Mucosa of rectum (tissue), 2 donors: ENCODE measurements around the gene NEURL1B.

Experiments
- H3K27ac ChIP-seq, 2 donors: one replicate each; pipeline ENCODE4 v1.7.0; 2013; ENCODE audit warnings: inconsistent platforms in 2 of 2, low read depth in 2 of 2, low read length in 2 of 2
- H3K27me3 ChIP-seq, 2 donors: one replicate each; pipeline ENCODE4 v1.7.0; 2013; ENCODE audit warnings: low read length in 2 of 2; ENCODE audit not compliant: control insufficient read depth in 2 of 2, insufficient read depth in 2 of 2
- H3K36me3 ChIP-seq, 2 donors: one replicate each; pipeline ENCODE4 v1.7.0; 2013; ENCODE audit warnings: low read length in 2 of 2; ENCODE audit not compliant: control insufficient read depth in 2 of 2, insufficient read depth in 2 of 2
- H3K4me1 ChIP-seq, 2 donors: one replicate each; pipeline ENCODE4 v1.7.0; 2013; ENCODE audit warnings: low read length in 2 of 2, mild to moderate bottlenecking in 1 of 2; ENCODE audit not compliant: control insufficient read depth in 2 of 2, insufficient read depth in 2 of 2
- H3K4me3 ChIP-seq, 2 donors: one replicate each; pipeline ENCODE4 v1.7.0; 2013; ENCODE audit warnings: low read length in 2 of 2
- H3K9ac ChIP-seq, 2 donors: one replicate each; pipeline ENCODE4 v1.7.0; 2013; ENCODE audit warnings: low read length in 2 of 2, low read depth in 1 of 2, mild to moderate bottlenecking in 1 of 2
- H3K9me3 ChIP-seq, 2 donors: one replicate each; pipeline ENCODE4 v1.7.0; 2013; ENCODE audit warnings: low read length in 2 of 2; ENCODE audit not compliant: control insufficient read depth in 2 of 2
- donor health status: healthy.
- donor health status: Normal muscosa, but diverticular disease.

Gene NEURL1B

DNA sequence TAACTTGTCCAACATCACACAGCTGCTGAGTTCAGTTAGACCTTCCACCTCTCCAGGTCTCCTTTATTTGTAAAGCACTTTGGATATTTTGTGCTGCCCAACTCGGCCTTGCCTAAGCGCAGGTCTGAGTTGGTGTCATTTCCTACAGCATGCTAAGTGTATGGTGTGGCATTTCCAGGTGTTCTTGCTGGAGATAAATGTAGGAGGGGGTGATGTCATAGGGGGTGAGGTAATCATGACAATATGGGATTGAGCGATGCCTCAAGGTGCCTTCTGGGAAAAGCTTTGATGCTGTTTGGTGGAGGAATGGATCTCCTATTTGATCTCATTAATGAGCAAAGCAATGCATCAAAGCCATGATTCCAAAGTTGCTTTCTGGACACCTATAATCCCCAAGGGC lies 32.3 kb upstream of the NEURL1B start:
- H3K9me3 ChIP-seq = no peaks in the 10 kb centered on the region
- no peaks in the 10 kb centered on the region for H3K4me1 ChIP-seq
- H3K9ac ChIP-seq = no peak overlapping the region
- no peaks in the 10 kb centered on the region for H3K27me3 ChIP-seq
- H3K27ac ChIP-seq = no peak overlapping the region
- H3K36me3 ChIP-seq = no peaks in the 10 kb centered on the region
- no peak overlapping the region for H3K4me3 ChIP-seq

DNA sequence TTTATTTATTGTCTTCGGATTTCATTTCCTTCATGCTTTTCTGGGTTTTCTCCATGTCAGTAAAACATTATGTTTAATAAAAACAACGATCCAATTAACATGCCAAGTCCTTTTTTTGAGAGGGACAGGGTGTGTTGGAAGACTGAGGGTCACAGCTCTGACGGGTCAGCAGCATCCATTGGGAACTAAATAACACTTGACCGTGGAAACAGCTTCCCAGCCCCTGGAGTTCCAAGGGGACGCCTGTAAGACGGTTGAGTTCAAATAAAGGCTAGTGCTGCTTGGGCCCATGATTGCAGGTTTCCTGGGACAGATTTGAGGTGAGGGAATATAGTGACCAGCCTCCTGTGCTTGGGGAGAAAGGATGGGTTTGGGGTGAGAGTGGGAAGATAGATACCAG lies 30.4 kb upstream of the NEURL1B start:
- Histone ChIP-seq H3K27me3 (no peaks in the 10 kb centered on the region), H3K4me3 (no peak overlapping the region), H3K36me3 (no peaks in the 10 kb centered on the region), H3K27ac (no peak overlapping the region), H3K4me1 (no peaks in the 10 kb centered on the region), H3K9me3 (no peaks in the 10 kb centered on the region), H3K9ac (no peak overlapping the region)

- no peaks in the 10 kb centered on the region for H3K36me3 ChIP-seq
- no peak overlapping the region for H3K4me3 ChIP-seq
- no peaks in the 10 kb centered on the region for H3K4me1 ChIP-seq
- H3K9ac ChIP-seq = no peak overlapping the region
- no peaks in the 10 kb centered on the region for H3K27me3 ChIP-seq
- no peaks in the 10 kb centered on the region for H3K9me3 ChIP-seq
- H3K27ac ChIP-seq = no peak overlapping the region
Observed at GRCh38 chr5:172611913-172612312, 29.1 kb upstream of the NEURL1B start.

DNA sequence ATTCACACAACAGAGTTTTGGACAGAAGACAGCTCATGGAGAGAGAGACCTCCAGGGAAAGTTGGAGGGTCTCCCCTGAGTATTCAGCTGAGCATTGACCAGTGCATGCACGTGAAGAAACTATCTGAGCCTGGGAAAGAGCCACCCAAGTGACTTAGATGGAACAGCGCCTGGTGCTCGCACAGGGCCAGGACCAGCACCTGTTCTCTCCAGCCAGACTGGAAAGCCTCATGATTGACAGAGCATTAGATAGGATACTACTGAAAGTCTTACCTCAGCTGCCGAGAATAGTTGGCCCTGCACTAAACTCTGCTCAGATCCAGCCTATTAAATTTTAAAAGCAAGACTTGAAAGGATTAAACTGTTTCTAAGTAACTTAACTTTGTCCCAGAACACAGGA lies 28.3 kb upstream of the NEURL1B start:
- H3K36me3 ChIP-seq = no peaks in the 10 kb centered on the region
- H3K9ac ChIP-seq = no peak overlapping the region
- H3K4me1 ChIP-seq = no peaks in the 10 kb centered on the region
- H3K4me3 ChIP-seq = no peak overlapping the region
- H3K9me3 ChIP-seq = no peaks in the 10 kb centered on the region
- H3K27me3 ChIP-seq = no peaks in the 10 kb centered on the region
- H3K27ac ChIP-seq = no peak overlapping the region

DNA sequence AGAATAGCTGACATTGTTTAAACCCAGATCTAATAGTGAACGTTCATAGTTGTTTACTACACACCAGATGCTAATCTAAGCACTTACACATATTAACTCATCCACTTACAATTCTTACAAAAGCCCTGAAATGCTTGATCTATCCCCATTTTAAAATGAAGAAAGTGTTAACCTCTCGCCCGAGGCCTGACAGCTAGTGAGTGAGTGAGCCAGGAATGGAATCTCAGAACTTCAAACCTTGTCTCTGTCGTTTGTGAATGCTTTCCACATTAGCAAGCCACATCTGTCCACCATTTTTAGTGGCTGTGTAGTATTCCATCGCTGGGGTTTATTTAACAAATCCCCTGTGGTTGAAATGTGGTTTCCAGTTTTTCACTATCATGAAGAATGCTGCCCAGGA lies 24.9 kb upstream of the NEURL1B start:
- peak overlapping the region in 1 of 2 donors; percentile 27 for H3K27ac ChIP-seq
- H3K9me3 ChIP-seq = no peaks in the 10 kb centered on the region
- no peaks in the 10 kb centered on the region for H3K36me3 ChIP-seq
- no peak overlapping the region for H3K9ac ChIP-seq
- no peaks in the 10 kb centered on the region for H3K27me3 ChIP-seq
- no peak overlapping the region for H3K4me3 ChIP-seq
- peaks cover 0 to 4% of the 10 kb centered on the region in 2 donors for H3K4me1 ChIP-seq

GRCh38 chr5:172616730-172617129 lies 24.3 kb upstream of the NEURL1B start:
- Histone ChIP-seq H3K27ac (peak overlapping the region; percentile 16 to 27), H3K4me3 (no peak overlapping the region), H3K9me3 (no peaks in the 10 kb centered on the region), H3K36me3 (no peaks in the 10 kb centered on the region), H3K4me1 (peaks cover 2 to 6% of the 10 kb centered on the region in 2 donors), H3K27me3 (no peaks in the 10 kb centered on the region), H3K9ac (no peak overlapping the region)

- H3K9ac ChIP-seq = no peak overlapping the region
Observed at GRCh38 chr5:172617817-172618216, 23.2 kb upstream of the NEURL1B start.

DNA sequence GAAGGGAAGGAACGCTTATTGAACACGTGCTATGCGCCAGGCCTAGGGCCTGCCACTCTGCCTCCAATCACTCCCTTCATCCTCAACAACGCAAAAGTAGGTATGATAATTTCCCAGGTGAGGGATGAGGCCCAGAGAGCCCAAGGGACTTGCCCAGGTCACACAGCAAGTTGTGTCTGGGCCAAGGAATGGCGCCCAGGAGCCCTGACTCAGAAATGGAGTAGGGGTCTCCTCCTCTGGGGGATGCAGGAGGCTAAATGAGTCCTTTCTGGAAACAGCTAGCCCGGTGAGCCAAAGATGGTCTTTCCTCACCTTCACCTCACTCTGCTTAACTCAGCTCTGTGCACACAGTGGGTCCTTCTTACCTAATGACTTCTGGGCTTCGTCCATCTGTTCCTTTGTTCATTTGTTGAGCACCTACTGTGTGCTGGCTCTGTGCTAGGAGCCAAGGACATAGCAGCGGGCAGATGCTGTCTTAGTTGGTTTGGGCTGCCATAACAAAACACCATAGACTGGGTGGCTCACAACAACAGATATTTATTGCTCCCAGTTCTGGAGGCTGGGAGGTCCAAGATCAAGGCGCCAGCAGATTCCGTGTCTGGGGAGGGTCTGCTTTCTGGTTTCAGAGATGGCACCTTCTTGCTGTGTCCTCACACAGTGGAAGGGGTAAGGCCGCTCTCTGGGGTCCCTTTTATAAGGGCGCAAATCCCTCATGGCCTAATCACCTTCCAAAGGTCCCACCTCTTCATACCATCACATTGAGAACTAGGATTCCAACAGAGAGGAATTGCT lies 22.3 kb upstream of the NEURL1B start:
- Histone ChIP-seq H3K4me1 (peaks cover 18 to 21% of the 10 kb centered on the region in 2 donors), H3K27ac (no peak overlapping the region), H3K9me3 (no peaks in the 10 kb centered on the region), H3K27me3 (no peaks in the 10 kb centered on the region), H3K9ac (no peak overlapping the region), H3K4me3 (no peak overlapping the region), H3K36me3 (no peaks in the 10 kb centered on the region)

More at GRCh38 chr5:172617817-172618216, 23.2 kb upstream of the NEURL1B start:
- Histone ChIP-seq H3K4me1 (peaks cover 10 to 12% of the 10 kb centered on the region in 2 donors), H3K36me3 (no peaks in the 10 kb centered on the region), H3K4me3 (no peak overlapping the region), H3K9me3 (no peaks in the 10 kb centered on the region), H3K27me3 (no peaks in the 10 kb centered on the region), H3K27ac (no peak overlapping the region)

DNA sequence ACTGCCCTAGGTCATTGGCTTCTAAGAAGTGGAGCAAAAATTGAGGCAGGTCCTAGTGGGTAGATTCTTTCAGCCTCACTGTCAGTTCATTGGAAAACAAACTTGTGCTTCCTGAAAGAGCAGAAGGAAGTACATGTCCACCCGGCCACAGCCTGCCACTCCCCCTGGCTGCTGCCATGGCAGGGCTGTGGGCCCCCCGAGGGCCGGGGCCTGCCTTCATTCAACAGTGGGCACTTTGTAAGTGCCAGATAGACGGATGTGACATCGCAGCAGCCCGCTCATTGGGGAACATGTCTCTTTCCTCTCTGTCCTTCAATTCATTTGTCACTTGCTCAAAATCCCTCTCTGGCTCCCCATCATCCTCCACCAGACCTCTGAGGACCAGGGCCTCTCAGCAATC lies 20.6 kb upstream of the NEURL1B start:
- Histone ChIP-seq H3K4me3 (no peak overlapping the region), H3K36me3 (no peaks in the 10 kb centered on the region), H3K9me3 (no peaks in the 10 kb centered on the region), H3K9ac (no peak overlapping the region), H3K27me3 (no peaks in the 10 kb centered on the region), H3K27ac (no peak overlapping the region), H3K4me1 (peaks cover 21 to 26% of the 10 kb centered on the region in 2 donors)

- Histone ChIP-seq H3K4me3 (peak overlapping the region; percentile 24 to 51), H3K27me3 (no peaks in the 10 kb centered on the region), H3K4me1 (peaks cover 21 to 26% of the 10 kb centered on the region in 2 donors), H3K27ac (peak overlapping the region; percentile 86 to 90), H3K9me3 (no peaks in the 10 kb centered on the region), H3K9ac (peak overlapping the region; percentile 52 to 59), H3K36me3 (no peaks in the 10 kb centered on the region)
Observed at GRCh38 chr5:172622091-172623046, 18.7 kb upstream of the NEURL1B start.
